Raji (cell line): ENCODE measurements around the gene ASIC2.

Experiments
- POLR2A ChIP-seq: IDR thresholded peaks from 2 replicates; pipeline ENCODE4 v1.6.1; 2011; ENCODE audit warnings: low read depth, low read length, control low read depth; ENCODE audit not compliant: insufficient read depth

The ASIC2 gene

GRCh38 chr17:33202796-33203495, 90.1 kb downstream of the ASIC2 start:
- TF ChIP-seq POLR2A = no peak

- no peak for TF ChIP-seq POLR2A
Observed at GRCh38 chr17:33202021-33202420, 91.1 kb downstream of the ASIC2 start.

GRCh38 chr17:33201283-33201682, 91.8 kb downstream of the ASIC2 start:
- no peak for TF ChIP-seq POLR2A

- TF ChIP-seq POLR2A = no peak
Observed at GRCh38 chr17:33200587-33200986, 92.5 kb downstream of the ASIC2 start.

- TF ChIP-seq POLR2A = no peak
Observed at GRCh38 chr17:33199571-33200510, 93.3 kb downstream of the ASIC2 start.

- TF ChIP-seq POLR2A = no peak
Observed at GRCh38 chr17:33198954-33199353, 94.1 kb downstream of the ASIC2 start.

GRCh38 chr17:33197342-33197741, 95.8 kb downstream of the ASIC2 start:
- TF ChIP-seq POLR2A = no peak

GRCh38 chr17:33196883-33197282, 96.2 kb downstream of the ASIC2 start:
- TF ChIP-seq POLR2A = no peak

- TF ChIP-seq POLR2A = no peak
Observed at GRCh38 chr17:33192951-33193911, 99.9 kb downstream of the ASIC2 start.

GRCh38 chr17:33183487-33184026, 109.5 kb downstream of the ASIC2 start:
- no peak for TF ChIP-seq POLR2A

- TF ChIP-seq POLR2A = no peak
Observed at GRCh38 chr17:33179151-33179550, 113.9 kb downstream of the ASIC2 start.

GRCh38 chr17:33178681-33179080, 114.4 kb downstream of the ASIC2 start:
- TF ChIP-seq POLR2A = no peak

- no peak for TF ChIP-seq POLR2A
Observed at GRCh38 chr17:33175562-33175961, 117.5 kb downstream of the ASIC2 start.

- no peak for TF ChIP-seq POLR2A
Observed at GRCh38 chr17:33171931-33172330, 121.2 kb downstream of the ASIC2 start.
